ENCODE results near the gene ITPKB.
"Not testable (repeated sequence)": the region's sequence is repeated elsewhere in the genome, so short reads cannot be mapped to it uniquely, and the experiment has no call there.

Gene ITPKB

DNA sequence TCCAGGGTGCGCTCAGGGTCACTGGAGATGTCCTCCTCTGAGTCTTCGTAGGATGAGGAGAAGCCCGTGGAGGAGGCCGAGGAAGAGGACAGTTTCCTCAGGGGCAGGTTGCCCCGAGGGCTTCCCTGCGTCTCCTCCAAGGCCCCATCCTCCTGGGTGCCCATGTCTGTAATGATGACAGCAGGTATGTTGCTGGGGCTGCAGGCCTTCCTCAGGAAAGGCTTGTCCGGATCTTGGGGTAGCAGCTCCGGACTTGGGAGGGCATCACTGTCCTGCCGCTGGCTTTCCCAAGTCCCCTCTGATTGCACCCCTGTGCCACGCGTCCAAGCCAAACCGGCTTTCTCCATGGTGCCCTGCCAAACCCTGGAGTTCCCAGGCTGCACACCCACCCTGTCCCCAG lies 3.5 kb downstream of the ITPKB start:
- DNase-seq: no peak
- in situ Hi-C loops (cut with HindIII; ENCODE audit: low pct_ligation_motif_present, low pct_unique_long_range_greater_than_20kb, low sequenced_read_pairs): no loop called here

GRCh38 chr1:226734611-226735153 lies 4.4 kb downstream of the ITPKB start:
- no peak for DNase-seq
- in situ Hi-C loops (cut with HindIII; ENCODE audit: low pct_ligation_motif_present, low pct_unique_long_range_greater_than_20kb, low sequenced_read_pairs): no loop called here

- in situ Hi-C loops (cut with HindIII; ENCODE audit: low pct_ligation_motif_present, low pct_unique_long_range_greater_than_20kb, low sequenced_read_pairs): no loop called here
- DNase-seq: no peak
Observed at GRCh38 chr1:226733876-226734275, 5.2 kb downstream of the ITPKB start.

- no peak for DNase-seq
- in situ Hi-C loops (cut with HindIII; ENCODE audit: low pct_ligation_motif_present, low pct_unique_long_range_greater_than_20kb, low sequenced_read_pairs): no loop called here
Observed at GRCh38 chr1:226733304-226733703, 5.8 kb downstream of the ITPKB start.

GRCh38 chr1:226732856-226733291 lies 6.2 kb downstream of the ITPKB start:
- DNase-seq: no peak
- in situ Hi-C loops (cut with HindIII; ENCODE audit: low pct_ligation_motif_present, low pct_unique_long_range_greater_than_20kb, low sequenced_read_pairs): no loop called here

DNA sequence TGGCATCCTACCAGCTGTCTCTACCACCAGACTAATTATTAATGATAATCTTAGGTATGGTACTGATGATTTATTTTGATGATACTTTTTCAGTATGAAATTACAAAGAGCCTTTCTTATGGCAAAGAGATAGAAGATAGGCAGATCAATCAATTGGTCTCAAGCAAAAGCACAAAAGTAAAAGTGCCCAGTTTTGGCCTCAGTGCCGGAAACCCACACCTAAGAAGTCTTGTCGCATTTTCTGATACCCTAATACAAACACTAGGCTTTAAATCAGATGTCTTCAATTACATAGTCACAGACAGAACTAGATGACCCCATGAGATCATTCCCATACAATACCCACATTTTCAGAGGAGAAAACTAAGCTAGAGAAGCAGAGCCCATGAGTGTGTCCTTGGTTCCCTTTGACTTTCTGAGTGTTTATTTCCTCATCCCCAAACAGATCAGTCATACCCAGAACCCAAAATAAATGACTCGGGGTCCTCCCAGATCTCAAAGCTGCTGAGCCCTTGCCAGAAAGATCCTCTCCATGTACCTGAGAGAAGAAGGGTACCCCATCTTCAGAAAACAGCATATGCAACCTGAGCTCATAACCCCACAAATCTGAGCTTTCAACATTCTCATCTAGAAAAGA lies 7.7 kb downstream of the ITPKB start:
- DNase-seq: no peak
- in situ Hi-C loops (cut with HindIII; ENCODE audit: low pct_ligation_motif_present, low pct_unique_long_range_greater_than_20kb, low sequenced_read_pairs): no loop called here

DNA sequence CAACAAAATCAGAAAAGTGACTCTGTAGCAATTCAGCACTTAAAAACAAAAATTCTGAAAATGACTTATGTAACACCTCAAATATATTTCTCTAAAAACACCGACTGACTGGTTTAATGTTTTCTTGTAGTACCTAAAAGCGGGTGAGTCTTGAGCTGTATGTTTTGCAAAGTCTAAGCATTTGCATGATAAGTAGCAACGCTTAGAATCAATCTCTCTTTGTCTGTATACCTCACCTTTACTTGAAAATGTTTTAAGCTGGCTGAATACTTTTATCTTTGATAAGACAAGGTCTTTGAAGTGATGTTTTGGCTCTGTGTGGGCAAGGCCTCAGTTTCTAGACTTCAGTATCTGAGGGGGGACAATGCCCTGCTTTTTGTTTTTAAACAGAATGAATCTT lies 8.2 kb downstream of the ITPKB start:
- no peak for DNase-seq
- in situ Hi-C loops (cut with HindIII; ENCODE audit: low pct_ligation_motif_present, low pct_unique_long_range_greater_than_20kb, low sequenced_read_pairs): no loop called here

DNA sequence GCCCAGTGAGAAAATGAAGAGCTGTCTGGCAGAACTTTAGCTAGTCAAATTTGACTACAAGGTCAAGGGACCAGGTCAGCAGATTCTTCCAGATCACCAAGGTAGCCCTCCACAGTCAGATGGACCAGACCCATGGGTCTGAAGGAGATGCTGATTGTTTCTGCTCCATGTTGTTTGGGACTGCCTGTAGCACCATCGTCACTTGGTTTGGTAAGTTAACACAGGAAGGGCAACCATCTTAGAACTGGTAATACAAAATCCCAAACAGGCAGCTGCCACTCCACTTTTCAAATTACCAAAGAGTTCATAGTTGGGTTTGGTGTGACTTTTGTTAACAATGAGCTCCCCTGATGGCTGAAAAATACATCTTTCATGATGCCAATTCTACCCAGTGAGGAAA lies 9.0 kb downstream of the ITPKB start:
- in situ Hi-C loops (cut with HindIII; ENCODE audit: low pct_ligation_motif_present, low pct_unique_long_range_greater_than_20kb, low sequenced_read_pairs): no loop called here

GRCh38 chr1:226728448-226728847 lies 10.6 kb downstream of the ITPKB start:
- in situ Hi-C loops (cut with HindIII; ENCODE audit: low pct_ligation_motif_present, low pct_unique_long_range_greater_than_20kb, low sequenced_read_pairs): no loop called here
- no peak for DNase-seq

More for the DNA sequence above, 9.0 kb downstream of the ITPKB start:
- no peak for DNase-seq

- no peak for DNase-seq
- in situ Hi-C loops (cut with HindIII; ENCODE audit: low pct_ligation_motif_present, low pct_unique_long_range_greater_than_20kb, low sequenced_read_pairs): no loop called here
Observed at GRCh38 chr1:226725897-226726267, 13.2 kb downstream of the ITPKB start.

DNA sequence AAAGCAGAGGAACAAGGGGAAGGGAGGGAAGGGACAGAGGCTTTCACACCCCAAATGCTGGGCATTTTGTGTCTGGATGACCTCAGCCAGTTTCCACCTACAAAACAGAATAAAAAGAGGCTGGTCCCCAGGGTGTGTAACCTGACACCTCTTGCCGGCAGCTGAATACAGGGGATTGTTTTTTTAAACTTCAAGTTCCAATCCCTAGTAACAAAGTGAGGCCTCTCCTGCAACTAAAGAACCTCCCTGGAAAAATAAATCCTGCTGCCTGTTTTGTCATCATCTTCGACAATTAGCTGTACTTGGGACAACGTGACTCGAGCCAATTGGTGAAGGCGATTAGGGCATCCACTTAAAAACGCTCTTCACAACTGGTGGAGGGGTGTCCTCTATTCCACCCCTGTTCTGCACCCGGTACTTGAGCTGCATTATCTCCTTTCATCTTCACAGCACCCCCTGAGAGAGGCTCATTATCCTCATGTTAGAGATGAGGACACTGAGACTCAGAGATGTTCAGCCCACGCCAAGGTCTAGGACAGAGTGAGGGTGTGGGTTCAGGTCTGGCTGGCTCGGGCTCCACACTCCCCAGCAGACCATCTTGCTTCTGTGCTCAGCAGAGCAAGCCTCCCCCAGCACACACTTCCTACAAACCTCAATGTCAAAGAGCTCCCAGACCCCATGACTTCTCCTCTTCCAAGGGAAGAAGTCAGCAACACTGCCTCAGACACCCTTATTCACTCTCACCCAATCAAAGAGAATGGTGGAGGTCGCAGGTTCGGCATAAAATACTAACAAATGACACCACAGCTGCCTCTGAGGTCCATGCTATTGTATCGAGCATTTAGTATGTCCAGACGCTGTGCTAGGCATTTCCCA lies 15.2 kb downstream of the ITPKB start:
- no peak for DNase-seq
- in situ Hi-C loops (cut with HindIII; ENCODE audit: low pct_ligation_motif_present, low pct_unique_long_range_greater_than_20kb, low sequenced_read_pairs): no loop called here

GRCh38 chr1:226722901-226723656 lies 16.0 kb downstream of the ITPKB start:
- no peak for DNase-seq
- in situ Hi-C loops (cut with HindIII; ENCODE audit: low pct_ligation_motif_present, low pct_unique_long_range_greater_than_20kb, low sequenced_read_pairs): no loop called here

DNA sequence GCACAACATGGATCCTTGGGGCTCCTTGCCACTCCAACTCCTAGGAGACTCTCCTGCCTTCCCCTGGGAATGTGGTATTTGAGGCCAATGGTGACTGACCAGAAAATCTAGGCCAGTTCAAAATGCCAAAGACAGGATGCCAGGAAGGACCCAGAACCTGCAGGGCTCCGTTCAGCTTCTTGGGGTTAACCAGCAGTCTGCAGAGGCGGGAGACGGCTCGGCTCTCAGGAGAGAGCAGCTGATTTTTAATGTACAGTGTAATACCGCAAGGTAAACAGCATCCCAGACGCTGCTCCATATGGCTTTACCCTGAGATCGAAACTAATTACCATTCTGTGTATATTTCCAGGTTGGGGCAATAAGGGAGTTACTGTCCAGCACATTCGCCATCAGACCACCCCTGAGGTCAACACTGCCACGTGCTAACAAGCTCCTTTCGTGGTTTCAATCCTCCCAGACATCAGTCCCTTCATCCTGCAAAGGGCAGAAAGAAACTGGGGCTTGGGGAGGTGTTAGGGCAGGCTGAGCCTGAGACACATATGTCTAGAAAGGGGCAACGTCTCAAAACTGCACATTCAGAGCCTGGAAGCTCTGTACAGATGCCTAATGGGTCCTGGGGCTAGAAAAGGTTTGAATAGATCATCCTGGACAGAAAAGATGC lies 16.7 kb downstream of the ITPKB start:
- in situ Hi-C loops (cut with HindIII; ENCODE audit: low pct_ligation_motif_present, low pct_unique_long_range_greater_than_20kb, low sequenced_read_pairs): no loop called here
- DNase-seq: no peak

DNA sequence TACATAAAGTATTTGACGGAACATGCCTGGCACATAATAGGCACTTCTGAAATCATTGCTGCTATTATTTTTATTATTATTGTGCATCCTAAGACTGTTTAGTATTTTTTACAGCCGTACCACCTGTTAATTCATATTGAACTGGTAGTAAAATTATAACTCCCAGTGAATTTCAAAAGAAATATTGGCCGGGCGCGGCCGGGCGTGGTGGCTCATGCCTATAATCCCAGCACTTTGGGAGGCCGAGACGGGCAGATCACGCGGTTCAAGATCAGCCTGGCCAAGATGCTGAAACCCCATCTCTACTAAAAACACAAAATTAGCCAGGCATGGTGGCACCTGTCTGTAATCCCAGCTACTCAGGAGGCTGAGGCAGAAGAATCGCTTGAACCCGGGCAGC lies 18.5 kb downstream of the ITPKB start:
- DNase-seq; in situ Hi-C loops (cut with HindIII; ENCODE audit: low pct_ligation_motif_present, low pct_unique_long_range_greater_than_20kb, low sequenced_read_pairs): not testable (repeated sequence)

GRCh38 chr1:226719596-226720387 lies 19.3 kb downstream of the ITPKB start:
- in situ Hi-C loops (cut with HindIII; ENCODE audit: low pct_ligation_motif_present, low pct_unique_long_range_greater_than_20kb, low sequenced_read_pairs): no loop called here
- no peak for DNase-seq

DNA sequence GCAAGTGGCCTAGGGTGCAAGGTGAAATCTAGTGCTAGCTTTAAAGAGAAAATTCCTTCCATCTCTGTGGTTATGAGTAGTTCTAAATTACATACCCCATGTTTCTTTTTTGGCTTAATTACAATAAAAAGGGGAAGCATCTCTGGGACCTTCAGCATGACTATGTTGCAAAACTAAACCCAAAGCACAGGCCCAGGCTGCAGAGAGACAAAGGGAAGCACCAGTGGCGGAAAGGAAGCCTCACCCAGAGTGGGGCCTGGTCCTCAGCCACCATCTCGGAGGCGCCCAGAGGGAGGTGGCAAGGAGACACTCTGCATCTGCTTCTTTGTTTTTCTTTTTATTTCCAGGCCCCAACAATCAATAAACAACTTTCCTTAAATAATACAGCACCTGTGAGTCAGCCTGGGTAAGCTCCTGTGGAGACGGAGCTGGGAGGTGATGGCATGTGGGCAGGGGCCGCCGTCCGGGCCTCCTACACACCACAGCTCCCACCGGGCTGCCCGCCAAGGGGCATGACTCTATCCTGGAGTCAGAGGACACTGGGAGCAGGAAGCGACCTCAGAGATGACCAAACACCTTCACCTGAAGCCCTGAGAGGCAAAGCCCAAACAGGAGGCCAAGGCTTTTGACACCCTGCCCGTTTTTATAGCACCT lies 21.7 kb downstream of the ITPKB start:
- in situ Hi-C loops (cut with HindIII; ENCODE audit: low pct_ligation_motif_present, low pct_unique_long_range_greater_than_20kb, low sequenced_read_pairs): no loop called here
- no peak for DNase-seq

- no peak for DNase-seq
- in situ Hi-C loops (cut with HindIII; ENCODE audit: low pct_ligation_motif_present, low pct_unique_long_range_greater_than_20kb, low sequenced_read_pairs): no loop called here
Observed at GRCh38 chr1:226716577-226716976, 22.5 kb downstream of the ITPKB start.
